ENCODE data around the gene SDCCAG8.

The SDCCAG8 gene

GRCh38 chr1:243462929-243463697 is 207.3 kb downstream of the SDCCAG8 start:
- DNase-seq (ENCODE audit: low read depth): no peak
- no peak overlapping the region for H3K4me3 ChIP-seq (ENCODE audit: control insufficient read depth, low read depth, low read length)
- TF ChIP-seq CTCF (IDR thresholded peaks at IDR 0.05; ENCODE audit: control insufficient read depth, insufficient read depth, low read depth, low read length, missing control alignments): no peak

- no peak for TF ChIP-seq CTCF (IDR thresholded peaks at IDR 0.05; ENCODE audit: control insufficient read depth, insufficient read depth, low read depth, low read length, missing control alignments)
- no peak overlapping the region for H3K4me3 ChIP-seq (ENCODE audit: control insufficient read depth, low read depth, low read length)
- DNase-seq (ENCODE audit: low read depth): no peak
Measured at GRCh38 chr1:243465081-243465480, 209.2 kb downstream of the SDCCAG8 start.

- H3K4me3 ChIP-seq (ENCODE audit: control insufficient read depth, low read depth, low read length): no peak overlapping the region
- no peak for DNase-seq (ENCODE audit: low read depth)
- no peak for TF ChIP-seq CTCF (IDR thresholded peaks at IDR 0.05; ENCODE audit: control insufficient read depth, insufficient read depth, low read depth, low read length, missing control alignments)
Measured at GRCh38 chr1:243465738-243466137, 209.9 kb downstream of the SDCCAG8 start.

GRCh38 chr1:243469497-243469896 is 213.7 kb downstream of the SDCCAG8 start:
- TF ChIP-seq CTCF (IDR thresholded peaks at IDR 0.05; ENCODE audit: control insufficient read depth, insufficient read depth, low read depth, low read length, missing control alignments): no peak
- no peak overlapping the region for H3K4me3 ChIP-seq (ENCODE audit: control insufficient read depth, low read depth, low read length)
- no peak for DNase-seq (ENCODE audit: low read depth)

- no peak for DNase-seq (ENCODE audit: low read depth)
- no peak for TF ChIP-seq CTCF (IDR thresholded peaks at IDR 0.05; ENCODE audit: control insufficient read depth, insufficient read depth, low read depth, low read length, missing control alignments)
- no peak overlapping the region for H3K4me3 ChIP-seq (ENCODE audit: control insufficient read depth, low read depth, low read length)
Measured at GRCh38 chr1:243470502-243470901, 214.7 kb downstream of the SDCCAG8 start.

GRCh38 chr1:243471026-243471685 is 215.3 kb downstream of the SDCCAG8 start:
- no peak overlapping the region for H3K4me3 ChIP-seq (ENCODE audit: control insufficient read depth, low read depth, low read length)
- TF ChIP-seq CTCF (IDR thresholded peaks at IDR 0.05; ENCODE audit: control insufficient read depth, insufficient read depth, low read depth, low read length, missing control alignments): no peak
- DNase-seq (ENCODE audit: low read depth): no peak
